ENCODE data around the gene GTF3C5. TPM values are rescaled to one million over a fixed set of nuclear protein-coding genes. Genes with fewer than 3 reads are reported as not detected.

Gene GTF3C5
- polyA plus RNA-seq, 3 donors from 2014 or later, result 31.0 to 52.7 (median 41.0) TPM

DNA sequence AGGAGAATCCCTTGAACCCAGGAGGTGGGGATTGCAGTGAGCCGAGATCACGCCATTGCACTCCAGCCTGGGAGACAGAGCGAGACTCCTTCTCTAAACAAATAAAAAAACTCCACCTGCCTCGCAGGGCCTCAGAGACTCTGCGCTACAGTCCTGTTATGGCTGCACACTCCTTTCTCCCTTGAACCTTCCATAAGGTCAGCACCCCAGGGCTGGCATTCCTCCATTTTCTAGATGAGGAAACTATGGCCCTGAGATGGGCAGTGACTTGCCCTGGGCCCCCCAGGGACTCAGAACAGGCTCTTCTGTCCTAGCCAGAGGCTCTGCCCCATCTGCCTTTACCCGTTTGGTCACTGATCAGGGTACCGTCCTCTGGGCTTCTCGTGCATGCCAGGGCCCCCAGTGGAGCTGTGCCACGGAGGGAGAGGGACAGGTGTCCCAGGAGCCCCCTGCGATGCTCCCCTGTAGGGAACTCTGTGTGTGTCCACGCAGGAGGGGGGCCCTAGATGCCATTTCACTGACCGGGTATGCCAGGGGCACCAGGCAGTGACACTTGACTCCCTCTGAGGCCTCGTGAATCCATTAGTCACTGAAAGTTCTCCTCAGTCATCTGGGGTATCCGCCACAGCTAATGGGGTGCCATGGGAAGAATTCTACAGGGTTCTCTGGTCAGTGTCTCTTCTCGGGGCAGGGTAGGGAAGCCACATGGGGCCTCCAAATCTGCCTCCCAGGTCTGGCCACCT is 74.1 kb downstream of the GTF3C5 start:
- Mint-ChIP-seq H3K4me1 (peaks cover 0 to 2% of the 10 kb centered on the region in 2 donors), H3K27me3 (ENCODE audit: low read depth in 3 of 3) (peaks cover 2 to 5% (median 2%) of the 10 kb centered on the region in 3 donors), H3K9me3 (peaks cover 0 to 2% (median 0%) of the 10 kb centered on the region in 6 donors), H3K27ac (peak overlapping the region in 4 of 6 donors; percentile 23 to 78 (median 64)), H3K36me3 (peaks cover 5 to 20% (median 8%) of the 10 kb centered on the region in 3 donors), H3K4me3 (no peak overlapping the region)
- DNase-seq, result no peak

DNA sequence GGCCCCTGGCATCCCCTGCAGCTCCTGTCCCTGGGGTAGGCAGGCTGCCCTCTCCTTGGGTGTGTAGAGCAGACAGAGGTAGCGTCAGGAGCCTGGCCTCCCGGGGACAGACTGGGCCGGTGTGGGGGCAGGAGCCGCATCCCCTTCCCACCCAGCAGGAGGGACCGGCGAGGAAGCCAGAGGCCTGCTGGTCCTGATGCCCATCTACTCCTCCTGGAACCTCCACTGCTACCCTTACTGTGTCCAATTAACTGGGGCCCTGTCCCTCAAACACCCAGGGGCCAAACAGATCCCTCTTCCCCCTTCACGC is 74.6 kb downstream of the GTF3C5 start:
- Mint-ChIP-seq H3K27ac (peak overlapping the region in 2 of 6 donors; percentile 70 to 78), H3K9me3 (peaks cover 0 to 2% (median 0%) of the 10 kb centered on the region in 6 donors), H3K4me1 (peaks cover 0 to 5% of the 10 kb centered on the region in 2 donors), H3K4me3 (no peak overlapping the region), H3K36me3 (peaks cover 9 to 25% (median 13%) of the 10 kb centered on the region in 3 donors), H3K27me3 (ENCODE audit: low read depth in 3 of 3) (peaks cover 2 to 5% (median 2%) of the 10 kb centered on the region in 3 donors)
- no peak for DNase-seq

DNA sequence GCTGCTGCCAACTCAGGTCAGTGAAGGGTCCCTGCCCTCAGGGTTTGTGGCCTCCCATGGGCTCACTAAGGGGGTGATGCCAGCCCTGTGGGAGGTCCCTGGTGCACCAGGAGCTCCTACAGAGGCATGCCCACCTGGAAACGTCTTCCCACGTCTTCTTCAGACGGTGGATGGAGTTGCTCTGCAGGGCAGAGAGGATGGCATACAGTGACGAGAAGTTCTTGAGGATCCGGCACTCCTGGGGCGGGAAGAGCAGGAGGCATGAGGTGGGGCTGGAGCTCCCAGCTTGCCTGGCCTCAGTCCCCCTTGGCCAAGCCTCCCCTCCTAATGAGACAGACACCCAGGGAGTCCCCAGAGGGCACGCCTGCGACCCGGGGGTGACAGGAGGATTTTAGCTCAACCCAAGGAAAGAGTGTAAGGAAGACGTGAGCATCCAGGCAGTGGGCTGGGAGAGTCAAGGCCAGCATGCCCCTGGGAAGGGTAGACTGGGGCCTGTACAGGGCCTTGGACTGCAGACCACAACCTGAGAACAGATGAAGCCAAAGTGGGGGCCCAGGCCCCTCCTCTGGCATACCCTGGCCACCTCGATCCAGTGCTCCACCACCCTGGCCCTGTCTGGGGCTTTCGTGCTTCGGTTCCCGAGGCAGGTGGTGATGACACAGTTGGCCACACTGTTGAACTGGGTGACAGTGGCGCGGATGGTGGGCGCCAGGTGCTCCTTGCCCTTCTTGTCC is 75.9 kb downstream of the GTF3C5 start:
- H3K4me3 Mint-ChIP-seq, result no peak overlapping the region
- no peak for DNase-seq
- peaks cover 0 to 5% (median 2%) of the 10 kb centered on the region in 3 donors for H3K27me3 Mint-ChIP-seq (ENCODE audit: low read depth in 3 of 3)
- H3K27ac Mint-ChIP-seq, result peak overlapping the region in 3 of 6 donors; percentile 45 to 67 (median 62)
- H3K36me3 Mint-ChIP-seq, result peaks cover 9 to 21% (median 13%) of the 10 kb centered on the region in 3 donors
- H3K4me1 Mint-ChIP-seq, result peaks cover 0 to 9% of the 10 kb centered on the region in 2 donors
- H3K9me3 Mint-ChIP-seq, result peaks cover 0 to 2% (median 0%) of the 10 kb centered on the region in 6 donors

DNA sequence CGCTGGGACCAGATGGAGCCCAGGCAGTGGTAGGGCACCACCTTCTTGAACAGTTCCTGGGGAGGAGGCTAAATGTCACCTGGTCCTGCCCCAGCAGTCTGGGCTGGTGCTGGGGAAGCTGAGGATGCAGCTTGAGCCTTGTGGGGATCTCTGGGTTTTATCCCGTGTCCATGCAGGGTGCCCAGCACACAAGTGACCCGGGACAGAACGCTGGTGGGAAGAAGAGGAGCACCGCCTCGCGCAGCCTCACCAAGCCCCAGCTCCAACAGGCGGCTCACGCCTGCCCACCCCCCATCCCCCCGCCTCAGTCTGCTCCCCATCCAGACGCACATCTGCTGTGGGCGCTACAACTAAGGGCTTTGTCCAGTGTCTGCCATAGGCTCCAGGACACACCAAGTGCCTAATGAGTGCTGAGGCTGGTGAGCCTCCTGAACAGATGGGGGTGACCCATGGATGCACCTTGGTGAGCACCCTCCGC is 76.5 kb downstream of the GTF3C5 start:
- Mint-ChIP-seq H3K4me1 (peaks cover 5 to 14% of the 10 kb centered on the region in 2 donors), H3K27me3 (ENCODE audit: low read depth in 3 of 3) (peaks cover 0 to 5% (median 0%) of the 10 kb centered on the region in 3 donors), H3K36me3 (peaks cover 9 to 21% (median 13%) of the 10 kb centered on the region in 3 donors), H3K4me3 (no peak overlapping the region), H3K27ac (no peak overlapping the region), H3K9me3 (peaks cover 0 to 2% (median 0%) of the 10 kb centered on the region in 6 donors)
- DNase-seq, result no peak

Other genes with a start within 250 kb of the GTF3C5 start
- gene AK8, start 152.7 kb upstream of the GTF3C5 start, polyA plus RNA-seq, result 1 to 10 TPM in 2 of 3 donors, not detected in 1; 1.9 to 3.3 TPM
- 1 to 10 TPM; 1.6 to 6.5 (median 2.4) TPM for gene SPACA9, start 152.1 kb upstream of the GTF3C5 start, polyA plus RNA-seq
- gene TSC1, start 86.4 kb upstream of the GTF3C5 start, polyA plus RNA-seq, result 10 to 100 TPM in 1 of 3 donors, 1 to 10 TPM in 2; 2.5 to 11.8 (median 6.8) TPM
- 1 to 10 TPM in 2 of 3 donors, not detected in 1; 1.6 to 1.8 TPM for gene GFI1B, start 52.3 kb upstream of the GTF3C5 start, polyA plus RNA-seq
- not detected for gene CEL, start 31.0 kb downstream of the GTF3C5 start, polyA plus RNA-seq
- 10 to 100 TPM; 31.2 to 68.8 (median 31.6) TPM for gene RALGDS, start 90.2 kb downstream of the GTF3C5 start, polyA plus RNA-seq
- gene GBGT1, start 132.9 kb downstream of the GTF3C5 start, polyA plus RNA-seq, result not detected
- not detected for gene OBP2B, start 178.3 kb downstream of the GTF3C5 start, polyA plus RNA-seq
- gene ABO, start 244.2 kb downstream of the GTF3C5 start, polyA plus RNA-seq, result under 1 TPM in 1 of 3 donors, not detected in 2; 0.03 TPM